K562 (cell line): ENCODE measurements around the gene CBFA2T2. TPM values are rescaled to one million over a fixed set of nuclear protein-coding genes. Genes with fewer than 3 reads are reported as not detected.
A peak's percentile ranks its signal among the peaks of the same experiment; 100 is the strongest.

ENCODE experiments used
- ATAC-seq: fragments of 200-7000 bp; cut with Tn5 transposase; 3 replicates; pipeline ENCODE4 v1.9.1; 2020; ENCODE audit warnings: moderate library complexity
- BruUV-seq: library from RNA; stranded (reverse); fragments of 400-500 nt; replicated peaks from 2 replicates; lab custom pipeline; 2021; lab: Mats Ljungman, UMichigan
- CTCF ChIA-PET: fragments of 300-600 bp; formaldehyde crosslinking; extraction: SDS; loops from one replicate; lab custom pipeline; 2021; ENCODE audit warnings: low intra/inter-chr PET ratio; lab: Yijun Ruan, JAX
- POLR2A ChIA-PET: fragments of 300-600, 350-650 bp; sonication (Branson Sonifier 250); formaldehyde crosslinking; extraction: SDS; loops from one replicate; lab custom pipeline; 2021; ENCODE audit warnings: antibody characterized with exemption, inconsistent platforms; lab: Yijun Ruan, JAX
- DNase-seq, 4 experiments: peaks; one replicate each; pipeline versions ENCODE4 v3.0.0 to v3.0.0-alpha.2; 2011 to 2018; ENCODE audit warnings: low spot score in 3 of 4, mixed read lengths in 3 of 4; ENCODE audit errors: extremely low read depth in 1 of 4
- FAIRE-seq: peaks from 2 replicates; lab custom pipeline; 2011; peaks lifted over from hg19 to GRCh38; lab: Jason Lieb, UNC
- H2AFZ ChIP-seq: 2 replicates; pipeline ENCODE4 v1.6.0; 2011; ENCODE audit warnings: low read depth, low read length, control low read depth, inconsistent platforms
- H3K27ac ChIP-seq: fragments of 200-600 bp; 3 replicates; pipeline ENCODE4 v1.8.0; 2011; ENCODE audit warnings: low read depth, mild to moderate bottlenecking, control low read depth, inconsistent platforms, low read length, moderate library complexity, mixed read lengths; ENCODE audit errors: extremely low read depth
- H3K27me3 ChIP-seq, 2 experiments: fragments of 300-600 bp in 1 of 2; 2 replicates in 1 of 2; 3 replicates in 1 of 2; pipeline versions ENCODE4 v1.6.0 to v1.8.0; 2011; ENCODE audit warnings: inconsistent platforms in 2 of 2, low read length in 2 of 2, mild to moderate bottlenecking in 1 of 2, mixed read lengths in 1 of 2, moderate library complexity in 1 of 2; ENCODE audit not compliant: control insufficient read depth in 2 of 2, insufficient read depth in 2 of 2
- H3K36me3 ChIP-seq: fragments of 300-600 bp; 3 replicates; pipeline ENCODE4 v1.8.0; 2011; ENCODE audit warnings: mild to moderate bottlenecking, low read length, inconsistent platforms; ENCODE audit not compliant: control insufficient read depth, insufficient read depth
- H3K4me1 ChIP-seq, 2 experiments: fragments of 200-600 bp in 1 of 2; replicated peaks in 1 of 2; 2 replicates in 1 of 2; 3 replicates in 1 of 2; pipeline versions ENCODE4 v1.5.1 to v1.8.0; 2011; ENCODE audit warnings: inconsistent platforms in 2 of 2, low read length in 2 of 2, mild to moderate bottlenecking in 1 of 2, mixed read lengths in 1 of 2, moderate library complexity in 1 of 2; ENCODE audit not compliant: control insufficient read depth in 2 of 2, insufficient read depth in 2 of 2
- H3K4me2 ChIP-seq: 2 replicates; pipeline ENCODE4 v1.6.1; 2011; ENCODE audit warnings: low read length, control low read depth, inconsistent platforms, mixed read lengths; ENCODE audit not compliant: insufficient read depth
- H3K4me3 ChIP-seq: fragments of 200-600 bp; sonication (generic), shearing (Covaris generic); 2 replicates; pipeline ENCODE4 v1.5.1; 2016; ENCODE audit warnings: control low read depth, inconsistent platforms
- H3K79me2 ChIP-seq: fragments of 200-600 bp; 3 replicates; pipeline ENCODE4 v1.8.0; 2011; ENCODE audit warnings: low read length, inconsistent platforms; ENCODE audit not compliant: control insufficient read depth, insufficient read depth
- H3K9ac ChIP-seq, 2 experiments: 2 replicates each; pipeline versions ENCODE4 v1.6.0 to v1.6.1; 2011; ENCODE audit warnings: low read depth in 2 of 2, low read length in 2 of 2, control low read depth in 1 of 2, inconsistent platforms in 1 of 2, mild to moderate bottlenecking in 1 of 2, mixed read lengths in 1 of 2; ENCODE audit not compliant: insufficient read depth in 1 of 2
- H3K9me1 ChIP-seq: one replicate; pipeline ENCODE4 v1.6.0; 2011; ENCODE audit warnings: inconsistent platforms, mild to moderate bottlenecking, low read length, moderate library complexity; ENCODE audit not compliant: control insufficient read depth, insufficient read depth
- H3K9me3 ChIP-seq: replicated peaks from 2 replicates; pipeline ENCODE4 v1.5.1; 2011; ENCODE audit warnings: low read depth, low read length, inconsistent platforms; ENCODE audit not compliant: control insufficient read depth, insufficient read depth
- H4K20me1 ChIP-seq: replicated peaks from 2 replicates; pipeline ENCODE4 v1.6.1; 2011; ENCODE audit warnings: low read length, inconsistent platforms, mixed read lengths; ENCODE audit not compliant: control insufficient read depth, insufficient read depth
- ATF3 ChIP-seq, 2 experiments: fragments of 450-650 bp in 1 of 2; sonication (generic) in 1 of 2; formaldehyde crosslinking in 1 of 2; IDR thresholded peaks in 1 of 2; conservative IDR thresholded peaks in 1 of 2; 2 replicates each; pipeline versions ENCODE4 v1.6.1 to v1.8.1; 2016 to 2023; ENCODE audit warnings: mild to moderate bottlenecking in 2 of 2, moderate library complexity in 2 of 2, inconsistent platforms in 1 of 2, missing genetic modification reagents in 1 of 2
- FOS ChIP-seq: IDR thresholded peaks from 3 replicates; pipeline ENCODE4 v1.6.1; 2011; ENCODE audit not compliant: insufficient read length; ENCODE audit errors: extremely low read depth
- GTF2F1 ChIP-seq: IDR thresholded peaks from 2 replicates; pipeline ENCODE4 v1.6.1; 2011; ENCODE audit warnings: low read depth, low read length, improper control_type of control experiment
- HDAC2 ChIP-seq: fragments of 450-650 bp; IDR thresholded peaks from 2 replicates; pipeline ENCODE4 v1.6.1; 2016; ENCODE audit warnings: mild to moderate bottlenecking
- IRF1 ChIP-seq: sonication (generic); formaldehyde crosslinking; IDR thresholded peaks from 2 replicates; pipeline ENCODE4 v1.8.0; 2022; ENCODE audit warnings: missing genetic modification reagents, mild to moderate bottlenecking, borderline replicate concordance
- MCM2 ChIP-seq: fragments of 450-650 bp; IDR thresholded peaks from 2 replicates; pipeline ENCODE4 v1.6.1; 2017; ENCODE audit warnings: low read depth, mild to moderate bottlenecking
- MTF1 ChIP-seq: fragments of 250-450 bp; sonication (Bioruptor Pico); IDR thresholded peaks from 2 replicates; pipeline ENCODE4 v1.9.0; 2021; ENCODE audit warnings: moderate library complexity, mild to moderate bottlenecking, inconsistent platforms, borderline replicate concordance
- RBM25 ChIP-seq: fragments of 200-400 bp; formaldehyde crosslinking; IDR thresholded peaks from 2 replicates; pipeline ENCODE4 v1.6.1; 2018; ENCODE audit warnings: low read length, low read depth, moderate library complexity; ENCODE audit not compliant: severe bottlenecking
- RERE ChIP-seq: sonication (generic); formaldehyde crosslinking; IDR thresholded peaks from 2 replicates; pipeline ENCODE4 v1.8.0; 2023; ENCODE audit warnings: missing genetic modification reagents, mild to moderate bottlenecking, borderline replicate concordance
- SIN3A ChIP-seq, 2 experiments: fragments of 150-350 bp in 1 of 2; IDR thresholded peaks; 2 replicates each; pipeline ENCODE4 v1.6.1; 2011 to 2016; ENCODE audit warnings: borderline replicate concordance in 2 of 2, low read depth in 2 of 2, low read length in 2 of 2, mild to moderate bottlenecking in 2 of 2, moderate library complexity in 2 of 2; ENCODE audit not compliant: control insufficient read depth in 1 of 2
- TCFL5 ChIP-seq: fragments of 250-450 bp; sonication (Bioruptor Pico); conservative IDR thresholded peaks from 2 replicates; pipeline ENCODE4 v1.6.1; 2021; ENCODE audit warnings: mild to moderate bottlenecking, moderate library complexity, matching md5 sums
- WGBS: fragments of 100-300 bp; shearing (Covaris generic); methylation state at CpG from one replicate; pipeline ENCODE4 v1.1.6; 2016; ENCODE audit warnings: low coverage, mixed read lengths; ENCODE audit not compliant: insufficient coverage; ENCODE audit errors: missing lambda C conversion rate; 5-methylcytosine and 5-hydroxymethylcytosine counted together
- in situ Hi-C: fragments of 300-500 bp; cut with MboI; formaldehyde crosslinking; loops from 4 replicates; pipeline ENCODE4 v1.15.0; 2018; ENCODE audit warnings: inconsistent platforms, mixed read lengths
- intact Hi-C: fragments of 100-400 bp; cut with micrococcal nuclease; formaldehyde crosslinking; loops from 2 replicates; pipeline ENCODE4 v1.14.2; 2022
- polyA plus RNA-seq, 8 experiments: library from polyadenylated mRNA; depleted of rRNA in 4 of 8; stranded (reverse) in 5 of 8; unstranded in 3 of 8; fragments of >200 nt; fragmentation: Nextera tagmentation in 2 of 8; fragmentation: Illumina TruSeq in 1 of 8; extraction: Ambion mirVana in 2 of 8; extraction: Trizol in 1 of 8; gene quantifications; 2 replicates each; pipeline versions ENCODE4 v1.2.1 to v1.2.3, GENCODE V29; 2011 to 2014; ENCODE audit warnings: inconsistent platforms in 1 of 8, missing spikeins in 1 of 8
- total RNA-seq, 7 experiments: library from RNA; depleted of rRNA in 6 of 7; stranded (reverse); fragments of >200 nt in 6 of 7; fragmentation: Illumina TruSeq in 2 of 7; extraction: Trizol in 2 of 7; gene quantifications; 2 replicates each; pipeline versions ENCODE4 v1.2.1 to v1.2.3, GENCODE V29; 2011 to 2021; ENCODE audit warnings: low replicate concordance in 1 of 7

CBFA2T2 gene
- total and polyA plus RNA-seq, 9 of the 15 experiments (the other 6 are each of a cell fraction or from before 2014, with no cell fraction given), result 0.27 to 9.6 (median 5.8) TPM

- Histone ChIP-seq H3K4me3 (peak within 1 kb of the TSS; percentile 78), H2AFZ (peak within 1 kb of the TSS; percentile 99), H3K9me3 (no peaks in the 10 kb centered on the region), H3K9me1 (no peaks in the 10 kb centered on the region), H3K9ac (peak within 1 kb of the TSS; percentile 59 to 94), H3K36me3 (peaks cover 4% of the 10 kb centered on the region; the same call in 1 of the 3 replicates), H4K20me1 (no peaks in the 10 kb centered on the region), H3K4me1 (peaks cover 34 to 38% of the 10 kb centered on the region in 2 experiments; a peak in 4 of 5 replicates), H3K27me3 (no peaks in the 10 kb centered on the region), H3K79me2 (peaks cover 23% of the 10 kb centered on the region; the same call in 2 of the 3 replicates), H3K27ac (peak within 1 kb of the TSS; percentile 76), H3K4me2 (peak within 1 kb of the TSS; percentile 93)
- FAIRE-seq (no peak), DNase-seq (peak; percentile 96 to 98 (median 98)), ATAC-seq (peak; percentile 96)
- BruUV-seq, result no TSS peak
- intact Hi-C loops (loop anchor here (2.0 to 5.0 kb wide), 2 partner anchors 27 to 41 kb away; partner anchors contain the start of gene CDK5RAP1), in situ Hi-C loops (no loop called here)
- ChIA-PET CTCF (interaction anchor here (0.7 kb wide), 1 partner anchor 70 kb away, joined by 3 read pairs; no protein-coding TSS in a partner anchor), POLR2A (interaction anchor here (0.6 to 2.2 kb wide), 8 partner anchors 11 to 234 kb away, joined by 3 to 7 read pairs (median 4); no protein-coding TSS in a partner anchor)
- under 1% methylated on average over 41 of the region's 75 CpGs for WGBS
- no peak for TF ChIP-seq RBM25
- 0 out of 4 replicates have a peak, but pooled peaks have one; percentile 16 to 53 for TF ChIP-seq SIN3A (IDR thresholded peaks at IDR 0.05; ENCODE audit: borderline replicate concordance in 2 of 2, control insufficient read depth in 1 of 2, low read depth in 2 of 2, low read length in 2 of 2)
- no peak for TF ChIP-seq RERE (CRISPR knock-in tag)
- 0 out of 2 replicates have a peak, but pooled peaks have one; percentile 16 for TF ChIP-seq HDAC2
- TF ChIP-seq FOS, result no peak
- TF ChIP-seq ATF3 (IDR thresholded peaks at IDR 0.05), result no peak
- no peak for TF ChIP-seq ATF3 (CRISPR knock-in tag; conservative IDR thresholded peaks at IDR 0.05)
- no peak for TF ChIP-seq MTF1
- no peak for TF ChIP-seq MCM2
- TF ChIP-seq GTF2F1, result no peak
- TF ChIP-seq IRF1 (CRISPR knock-in tag), result no peak
- no peak for TF ChIP-seq TCFL5 (CRISPR knock-in tag)
These were observed 46.2 kb upstream of the CBFA2T2 start, which contains the start of gene SNTA1 for GRCh38 chr20:33443512-33444239. Gene SNTA1 (minus strand): TSS chr20:33443763. CDS start chr20:33443620, 143 bp downstream.
